Measurements from ENCODE around the gene L3MBTL1.

DNA sequence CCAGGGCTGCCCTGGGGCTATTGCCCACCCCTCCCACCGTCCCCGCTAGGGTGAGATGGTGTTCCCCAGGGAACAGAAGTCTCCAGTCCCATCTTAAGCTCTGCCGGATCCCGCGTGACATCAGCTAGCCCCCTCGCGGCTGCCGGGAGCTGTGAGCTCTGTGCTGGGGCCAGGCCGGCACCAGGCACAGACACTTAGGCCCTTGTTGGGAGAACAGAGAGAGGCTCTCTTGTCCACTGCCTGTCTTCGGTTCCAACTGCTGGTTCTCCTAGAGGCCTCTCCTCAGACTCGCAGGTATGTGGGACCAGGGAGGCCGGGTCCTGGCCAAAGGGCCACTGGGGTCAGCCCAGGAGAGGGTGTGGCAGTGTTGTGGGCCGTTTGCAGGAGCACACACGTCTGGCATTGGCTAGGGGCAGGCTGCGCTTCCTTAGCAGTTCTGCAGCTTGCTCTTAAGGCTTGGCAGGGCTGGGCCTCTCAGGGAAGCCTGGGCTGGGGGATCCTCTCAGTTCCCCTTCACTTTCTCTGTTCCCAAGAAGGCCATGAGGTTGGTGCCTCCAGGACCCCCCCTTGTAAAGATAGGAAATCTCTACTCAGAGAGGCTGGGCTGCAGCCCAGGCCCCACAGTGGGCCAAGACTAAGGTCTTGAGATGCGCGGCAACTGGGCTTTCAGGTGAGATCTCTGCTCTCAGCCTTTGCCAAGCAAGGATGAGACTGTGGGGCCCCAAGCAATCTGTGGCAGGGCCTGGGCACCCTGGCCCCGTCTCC is 57.7 kb downstream of the L3MBTL1 start:
- TF ChIP-seq, protein P1, sequence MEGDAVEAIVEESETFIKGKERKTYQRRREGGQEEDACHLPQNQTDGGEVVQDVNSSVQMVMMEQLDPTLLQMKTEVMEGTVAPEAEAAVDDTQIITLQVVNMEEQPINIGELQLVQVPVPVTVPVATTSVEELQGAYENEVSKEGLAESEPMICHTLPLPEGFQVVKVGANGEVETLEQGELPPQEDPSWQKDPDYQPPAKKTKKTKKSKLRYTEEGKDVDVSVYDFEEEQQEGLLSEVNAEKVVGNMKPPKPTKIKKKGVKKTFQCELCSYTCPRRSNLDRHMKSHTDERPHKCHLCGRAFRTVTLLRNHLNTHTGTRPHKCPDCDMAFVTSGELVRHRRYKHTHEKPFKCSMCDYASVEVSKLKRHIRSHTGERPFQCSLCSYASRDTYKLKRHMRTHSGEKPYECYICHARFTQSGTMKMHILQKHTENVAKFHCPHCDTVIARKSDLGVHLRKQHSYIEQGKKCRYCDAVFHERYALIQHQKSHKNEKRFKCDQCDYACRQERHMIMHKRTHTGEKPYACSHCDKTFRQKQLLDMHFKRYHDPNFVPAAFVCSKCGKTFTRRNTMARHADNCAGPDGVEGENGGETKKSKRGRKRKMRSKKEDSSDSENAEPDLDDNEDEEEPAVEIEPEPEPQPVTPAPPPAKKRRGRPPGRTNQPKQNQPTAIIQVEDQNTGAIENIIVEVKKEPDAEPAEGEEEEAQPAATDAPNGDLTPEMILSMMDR (IDR thresholded peaks at IDR 0.05): no peak
- TF ChIP-seq POLR2A (IDR thresholded peaks at IDR 0.05): no peak

Measured in thyroid gland (tissue), 4 donors.